GM21381 (cell line): ENCODE measurements around the gene CLEC2D.
"Not testable (repeated sequence)": the region's sequence is repeated elsewhere in the genome, so short reads cannot be mapped to it uniquely, and the experiment has no call there.

Experiments
- ATAC-seq: cut with Tn5 transposase; IDR thresholded peaks from one replicate; pipeline ENCODE4 v1.9.1; 2021; ENCODE audit warnings: mild to moderate bottlenecking, moderate library complexity; ENCODE audit not compliant: unreplicated experiment

Gene CLEC2D

DNA sequence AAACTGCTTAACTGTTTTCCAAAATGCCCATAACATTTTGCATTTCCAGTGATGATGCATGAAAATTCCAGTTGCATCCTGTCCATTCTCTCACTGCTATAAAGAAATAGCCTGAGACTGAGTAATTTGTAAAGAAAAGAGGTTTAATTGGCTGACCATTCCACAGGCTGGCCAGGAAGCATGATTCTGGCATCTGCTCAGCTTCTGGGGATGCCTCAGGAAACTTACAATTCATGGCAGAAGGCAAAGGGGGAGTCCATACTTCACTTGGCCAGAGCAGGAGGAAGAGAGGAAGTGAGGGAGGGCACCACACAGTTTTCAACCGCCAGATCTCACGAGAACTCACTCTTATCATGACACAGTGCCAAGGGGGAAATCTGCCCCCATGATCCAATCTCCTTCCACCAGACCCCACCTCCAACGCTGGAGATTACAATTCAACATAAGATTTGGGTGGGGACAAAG is 18.2 kb upstream of the CLEC2D start:
- ATAC-seq: no peak

DNA sequence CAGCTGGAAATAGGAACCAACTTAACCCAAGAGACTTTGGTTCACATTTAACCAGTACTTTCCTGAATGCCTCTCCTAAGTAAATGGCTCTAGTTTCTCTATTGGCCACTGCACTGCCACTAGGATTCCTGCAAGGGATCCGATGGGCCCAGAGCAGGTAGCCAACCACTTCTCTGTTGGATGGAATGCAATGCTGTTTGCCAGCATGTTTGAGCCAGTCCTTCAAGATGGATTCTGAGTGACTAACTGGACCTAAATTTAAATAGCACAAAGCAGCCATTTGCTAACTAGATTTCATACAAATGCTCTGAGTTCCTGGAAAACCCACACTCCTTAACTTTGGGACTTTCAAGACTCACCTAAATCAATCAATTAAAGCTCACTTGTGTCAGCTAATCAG is 9.5 kb upstream of the CLEC2D start:
- ATAC-seq: no peak

- ATAC-seq: no peak
Observed at GRCh38 chr12:9661720-9662119, 7.8 kb upstream of the CLEC2D start.

DNA sequence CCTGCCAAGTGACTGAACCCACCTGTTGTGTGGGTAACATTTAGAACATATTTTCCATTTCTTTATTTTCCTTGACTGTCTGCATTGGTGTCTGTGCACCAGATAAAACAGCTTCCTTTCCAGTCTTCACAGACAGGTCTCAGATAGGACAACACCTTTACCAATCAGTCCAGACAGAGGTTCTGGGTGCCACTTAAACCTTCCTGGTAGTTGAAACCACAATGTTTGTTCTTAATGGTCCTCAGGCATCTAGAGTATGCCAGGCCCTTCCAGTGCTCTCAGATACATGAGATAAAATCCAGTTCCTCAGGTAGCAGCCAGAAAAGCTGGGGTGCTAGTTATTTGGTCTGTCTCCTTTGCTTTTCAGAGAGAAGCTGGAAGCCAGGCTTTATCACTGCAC is 7.0 kb upstream of the CLEC2D start:
- ATAC-seq: no peak

- ATAC-seq: peak; percentile 40
Observed at GRCh38 chr12:9667403-9668160, 1.9 kb upstream of the CLEC2D start.

DNA sequence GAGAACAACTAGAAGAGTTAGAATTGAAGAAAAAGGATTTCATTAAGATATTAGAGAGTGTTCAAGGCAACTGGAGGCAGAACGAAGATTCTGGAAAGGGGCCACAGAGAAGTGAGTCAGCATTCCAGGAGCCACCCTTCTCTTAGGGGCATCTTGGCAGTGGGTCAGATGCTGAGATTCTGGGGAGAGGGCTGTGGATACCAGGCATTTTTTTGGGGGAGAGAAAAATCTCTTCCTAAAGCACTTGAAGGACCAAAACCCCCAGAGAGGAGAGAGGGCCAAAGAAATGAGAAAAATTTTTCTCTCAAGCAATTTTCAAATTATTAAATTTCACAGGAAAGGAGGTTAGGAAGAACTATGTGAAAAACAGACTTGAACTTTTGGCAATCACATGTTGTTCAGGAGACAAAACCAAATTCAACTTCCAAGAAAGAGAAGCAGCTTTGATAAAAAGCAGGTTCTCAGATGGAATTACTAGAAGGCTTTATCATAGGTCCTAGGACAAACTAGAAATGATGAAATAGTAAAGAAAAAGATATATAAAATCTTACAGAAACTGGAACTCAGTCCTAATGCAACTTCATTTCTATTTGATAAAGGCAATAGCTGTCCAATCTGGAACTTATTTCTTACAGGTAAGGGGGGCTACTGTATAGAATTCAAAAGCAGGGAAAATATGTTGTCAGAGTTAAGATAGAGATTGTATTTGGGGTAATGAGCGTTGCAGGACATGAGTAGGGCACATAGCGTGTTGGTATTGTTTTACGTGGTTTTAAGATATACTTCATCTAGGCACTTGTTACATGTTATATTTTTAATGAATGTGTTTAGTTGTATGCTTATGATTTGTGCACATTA is 1.1 kb upstream of the CLEC2D start:
- ATAC-seq: no peak

DNA sequence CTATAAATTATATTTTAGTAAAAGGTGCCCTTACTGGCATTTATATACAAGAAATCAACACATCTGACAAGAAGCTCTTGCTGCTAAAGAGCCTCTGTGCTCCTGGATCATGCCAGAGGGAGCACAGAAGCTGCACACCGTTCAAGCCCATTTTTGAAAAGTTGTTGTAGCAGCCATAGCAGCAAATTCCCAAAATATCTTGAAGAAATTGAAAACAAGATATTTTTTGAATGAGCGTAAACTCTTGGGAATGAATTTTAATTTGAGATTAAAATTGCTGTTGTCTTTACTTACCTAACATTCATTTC is 540 bp upstream of the CLEC2D start:
- ATAC-seq: no peak

GRCh38 chr12:9672340-9672739 is 2.8 kb downstream of the CLEC2D start:
- ATAC-seq: not testable (repeated sequence)

DNA sequence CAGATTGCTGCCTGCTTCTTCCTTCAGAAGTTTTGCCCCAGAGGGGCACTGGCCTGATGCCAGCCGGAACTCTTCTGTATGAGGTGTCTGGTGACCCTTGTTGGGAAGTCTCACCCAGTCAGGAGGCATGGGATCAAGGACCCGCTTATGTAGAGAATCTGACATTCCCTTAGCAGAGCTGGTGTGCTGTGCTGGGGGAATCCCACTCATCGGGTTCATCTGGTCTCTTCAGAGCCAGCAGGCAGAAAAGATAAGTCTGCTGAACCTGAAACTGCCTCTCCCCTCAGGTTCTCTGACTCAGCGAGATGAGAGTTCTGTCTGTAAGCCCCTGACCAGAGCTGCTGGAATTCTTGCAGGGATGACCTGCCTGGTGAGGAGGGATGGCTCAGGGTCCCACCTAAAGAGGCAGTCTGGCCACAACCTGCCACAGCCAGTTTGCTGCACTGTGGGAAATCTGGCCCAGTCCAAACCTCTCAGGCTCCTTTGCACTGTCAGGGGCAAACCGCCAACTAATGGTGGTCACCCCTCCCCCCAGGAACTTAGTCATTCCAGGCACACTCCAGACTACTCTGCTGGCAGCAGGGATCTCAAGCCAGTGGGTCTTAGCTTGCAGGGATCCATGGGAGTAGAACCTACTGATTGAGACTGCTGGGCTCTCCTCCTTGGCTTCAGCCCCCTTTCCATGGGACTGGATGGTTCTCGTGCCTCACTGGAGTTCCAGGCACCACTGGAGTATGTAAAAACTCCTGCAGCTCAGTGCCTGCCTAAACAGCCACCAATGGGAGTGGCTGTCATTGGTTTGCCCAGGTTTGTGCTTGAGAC is 4.1 kb downstream of the CLEC2D start:
- ATAC-seq: no peak

DNA sequence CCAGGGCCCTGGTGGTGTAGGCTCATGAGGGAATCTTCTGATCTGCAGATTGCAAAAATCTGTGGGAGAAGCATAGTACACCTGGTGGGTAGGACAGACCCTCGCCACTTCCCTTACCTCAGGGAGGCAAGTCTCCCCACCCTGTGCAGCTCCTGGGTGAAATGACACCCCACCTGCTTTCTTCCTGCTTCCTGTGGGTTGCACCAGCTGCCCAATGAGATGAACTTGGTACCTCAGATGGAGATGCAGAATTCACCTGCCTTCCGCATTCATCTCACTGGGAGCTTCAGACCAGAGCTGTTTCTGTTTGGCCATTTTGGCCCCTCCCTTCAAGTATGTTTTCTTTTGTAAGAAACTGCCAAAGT is 4.7 kb downstream of the CLEC2D start:
- ATAC-seq: no peak

- not testable (repeated sequence) for ATAC-seq
Observed at GRCh38 chr12:9682508-9682907, 13.0 kb downstream of the CLEC2D start.

DNA sequence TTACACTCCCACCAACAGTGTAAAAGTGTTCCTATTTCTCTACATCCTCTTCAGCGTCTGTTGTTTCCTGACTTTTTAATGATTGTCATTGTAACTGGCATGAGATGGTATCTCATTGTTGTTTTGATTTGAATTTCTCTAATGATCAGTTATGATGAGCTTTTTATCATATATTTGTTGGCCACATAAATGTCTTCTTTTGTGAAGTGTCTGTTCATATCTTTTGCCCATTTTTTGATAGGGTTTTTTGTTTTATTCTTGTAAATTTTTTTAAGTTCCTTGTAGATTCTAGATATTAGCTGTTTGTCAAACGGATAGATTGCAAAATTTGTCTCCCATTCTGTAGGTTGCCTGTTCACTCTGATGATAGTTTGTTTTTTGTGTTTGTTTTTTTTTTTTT is 13.4 kb downstream of the CLEC2D start:
- not testable (repeated sequence) for ATAC-seq

- not testable (repeated sequence) for ATAC-seq
Observed at GRCh38 chr12:9685366-9685765, 15.9 kb downstream of the CLEC2D start.

DNA sequence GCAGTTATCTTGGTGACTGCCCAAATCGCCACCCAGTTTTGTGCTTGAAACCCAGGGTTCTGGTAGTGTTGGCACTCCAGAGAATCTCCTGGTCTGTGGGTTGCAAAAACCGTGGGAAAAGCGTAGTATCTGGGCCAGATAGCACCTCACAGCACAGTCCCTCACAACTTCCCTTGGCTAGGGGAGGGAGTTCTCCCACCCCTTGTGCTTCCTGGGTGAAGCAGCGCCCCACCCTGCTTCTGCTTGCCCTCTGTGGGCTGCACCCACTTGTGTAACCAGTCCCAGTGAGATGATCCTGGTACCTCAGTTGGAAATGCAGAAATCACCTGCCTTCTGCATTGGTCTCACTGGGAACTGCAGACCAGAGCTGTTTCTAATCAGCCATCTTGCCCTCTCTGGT is 16.4 kb downstream of the CLEC2D start:
- ATAC-seq: no peak

DNA sequence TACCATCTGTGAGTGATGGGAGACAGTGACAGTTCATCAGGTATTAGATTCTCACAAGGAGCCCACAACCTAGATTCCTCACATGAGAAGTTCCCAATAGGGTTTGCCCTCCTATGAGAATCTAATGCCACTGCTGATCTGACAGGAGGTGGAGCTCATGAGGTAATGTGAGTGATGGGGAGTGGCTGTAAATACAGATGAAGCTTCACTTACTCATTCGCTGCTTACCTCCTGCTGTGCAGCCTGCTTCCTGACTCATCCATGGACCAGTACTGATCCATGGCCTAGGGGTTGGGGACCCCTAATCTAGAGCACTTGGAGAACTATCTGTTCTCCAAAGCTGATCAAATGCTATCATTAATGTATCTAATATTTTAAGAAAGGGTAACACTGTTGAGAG is 17.7 kb downstream of the CLEC2D start:
- ATAC-seq: no peak

- ATAC-seq: no peak
Observed at GRCh38 chr12:9692909-9693308, 23.4 kb downstream of the CLEC2D start.

- no peak for ATAC-seq
Observed at GRCh38 chr12:9694241-9694640, 24.7 kb downstream of the CLEC2D start.

GRCh38 chr12:9695150-9695549 is 25.6 kb downstream of the CLEC2D start:
- ATAC-seq: not testable (repeated sequence)

DNA sequence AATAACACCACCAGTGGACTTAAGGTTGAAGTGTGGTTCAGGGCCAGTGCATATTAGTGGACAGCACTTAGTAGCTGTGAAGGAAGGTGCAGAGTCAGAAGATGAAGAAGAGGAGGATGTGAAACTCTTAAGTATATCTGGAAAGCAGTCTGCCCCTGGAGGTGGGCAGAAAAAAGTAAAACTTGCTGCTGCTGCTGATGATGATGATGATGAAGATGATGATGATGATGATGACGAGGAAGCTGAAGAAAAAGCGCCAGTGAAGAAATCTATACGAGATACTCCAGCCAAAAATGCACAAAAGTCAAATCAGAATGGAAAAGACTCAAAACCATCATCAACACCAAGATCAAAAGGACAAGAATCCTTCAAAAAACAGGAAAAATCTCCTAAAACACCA is 26.1 kb downstream of the CLEC2D start:
- ATAC-seq: not testable (repeated sequence)

DNA sequence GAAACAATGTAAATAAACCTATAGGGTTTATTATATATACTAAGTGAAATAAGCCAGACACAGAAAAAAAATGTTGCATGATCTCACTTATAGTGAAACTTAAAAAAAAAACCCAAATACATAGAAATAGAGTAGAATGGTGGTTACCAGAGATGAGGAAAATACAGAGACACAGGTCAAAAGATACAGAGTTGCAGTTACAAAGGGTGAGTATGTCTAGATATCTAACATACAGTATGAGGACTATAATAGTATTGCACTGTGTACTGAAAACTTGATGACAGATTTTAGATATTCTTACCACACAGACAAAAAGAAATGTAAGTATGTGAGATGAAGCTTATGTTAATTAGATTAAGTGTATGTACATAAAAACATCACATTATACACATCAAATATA is 28.1 kb downstream of the CLEC2D start:
- ATAC-seq: no peak

DNA sequence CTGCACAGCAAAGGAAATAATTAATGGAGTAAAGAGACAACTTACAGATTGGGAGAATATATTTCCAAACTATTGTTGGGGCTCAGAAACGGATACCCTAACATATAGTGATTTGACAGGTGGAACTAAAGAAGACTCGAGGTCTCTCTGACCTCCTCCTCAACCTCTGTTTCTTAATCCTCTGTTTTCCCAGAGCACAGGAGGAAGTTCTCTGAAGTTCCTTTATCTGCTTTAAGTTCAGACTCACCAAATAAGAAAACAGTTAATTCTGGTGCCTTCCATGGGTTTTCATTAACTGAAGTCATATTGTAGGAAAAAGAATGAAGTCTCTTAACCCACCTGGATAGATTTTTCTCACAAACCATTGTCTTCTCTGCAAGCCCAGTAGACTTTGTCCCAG is 29.2 kb downstream of the CLEC2D start:
- ATAC-seq: no peak
